Measurements from ENCODE around the gene AMN.

DNA sequence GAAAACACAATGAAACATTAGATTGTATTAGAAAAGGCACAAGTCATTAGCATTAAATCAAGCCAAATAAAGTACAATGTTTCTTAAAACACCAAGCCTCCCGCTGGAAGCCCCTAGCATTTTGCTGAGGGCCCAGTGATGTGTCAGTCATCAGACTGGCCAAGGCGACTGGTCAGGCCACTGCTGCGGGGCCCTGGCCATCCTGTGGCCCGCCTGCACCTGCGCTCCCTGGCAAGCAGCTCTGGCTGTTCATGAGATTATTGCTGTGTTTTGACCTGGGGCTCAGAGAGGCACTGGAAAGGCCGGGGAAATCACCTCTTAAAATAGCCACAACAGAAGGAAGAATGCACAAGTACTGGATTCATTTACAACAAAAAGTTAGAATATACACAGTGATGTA is 24.2 kb upstream of the AMN start:
- no peak for TF ChIP-seq EZH2 (IDR thresholded peaks at IDR 0.05; ENCODE audit: low read depth)
- TF ChIP-seq, protein P1, sequence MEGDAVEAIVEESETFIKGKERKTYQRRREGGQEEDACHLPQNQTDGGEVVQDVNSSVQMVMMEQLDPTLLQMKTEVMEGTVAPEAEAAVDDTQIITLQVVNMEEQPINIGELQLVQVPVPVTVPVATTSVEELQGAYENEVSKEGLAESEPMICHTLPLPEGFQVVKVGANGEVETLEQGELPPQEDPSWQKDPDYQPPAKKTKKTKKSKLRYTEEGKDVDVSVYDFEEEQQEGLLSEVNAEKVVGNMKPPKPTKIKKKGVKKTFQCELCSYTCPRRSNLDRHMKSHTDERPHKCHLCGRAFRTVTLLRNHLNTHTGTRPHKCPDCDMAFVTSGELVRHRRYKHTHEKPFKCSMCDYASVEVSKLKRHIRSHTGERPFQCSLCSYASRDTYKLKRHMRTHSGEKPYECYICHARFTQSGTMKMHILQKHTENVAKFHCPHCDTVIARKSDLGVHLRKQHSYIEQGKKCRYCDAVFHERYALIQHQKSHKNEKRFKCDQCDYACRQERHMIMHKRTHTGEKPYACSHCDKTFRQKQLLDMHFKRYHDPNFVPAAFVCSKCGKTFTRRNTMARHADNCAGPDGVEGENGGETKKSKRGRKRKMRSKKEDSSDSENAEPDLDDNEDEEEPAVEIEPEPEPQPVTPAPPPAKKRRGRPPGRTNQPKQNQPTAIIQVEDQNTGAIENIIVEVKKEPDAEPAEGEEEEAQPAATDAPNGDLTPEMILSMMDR (conservative IDR thresholded peaks at IDR 0.05): no peak
